ENCODE results near the gene DAGLA. TPM values are rescaled to one million over a fixed set of nuclear protein-coding genes. Genes with fewer than 3 reads are reported as not detected.

Gene DAGLA
- total and polyA plus RNA-seq, 2 experiments from 2014 or later: 2.1 to 6.3 TPM

- peaks cover 8% of the 10 kb centered on the region for H3K4me1 ChIP-seq (ENCODE audit: low read depth)
- no peaks in the 10 kb centered on the region for H3K36me3 ChIP-seq
- no peak overlapping the region for H3K27ac ChIP-seq
- no peak for DNase-seq (ENCODE audit: low read depth in 1 of 2, low spot score in 1 of 2)
- no peaks in the 10 kb centered on the region for H3K9me3 ChIP-seq (ENCODE audit: low read depth)
- H3K4me3 ChIP-seq: no peak overlapping the region
- H3K27me3 ChIP-seq: no peaks in the 10 kb centered on the region
- no peak for TF ChIP-seq CTCF (IDR thresholded peaks at IDR 0.05; ENCODE audit: low read depth, low read length)
These were observed 40.4 kb downstream of the DAGLA start for GRCh38 chr11:61720597-61720996.

- no peaks in the 10 kb centered on the region for H3K9me3 ChIP-seq (ENCODE audit: low read depth)
- no peak overlapping the region for H3K4me3 ChIP-seq
- no peak overlapping the region for H3K27ac ChIP-seq
- peaks cover 11% of the 10 kb centered on the region for H3K4me1 ChIP-seq (ENCODE audit: low read depth)
- no peak for TF ChIP-seq CTCF (IDR thresholded peaks at IDR 0.05; ENCODE audit: low read depth, low read length)
- no peaks in the 10 kb centered on the region for H3K27me3 ChIP-seq
- DNase-seq (ENCODE audit: low read depth in 1 of 2, low spot score in 1 of 2): no peak
- H3K36me3 ChIP-seq: no peaks in the 10 kb centered on the region
These were observed 44.2 kb downstream of the DAGLA start for GRCh38 chr11:61724437-61724836.

GRCh38 chr11:61725781-61726231 lies 45.6 kb downstream of the DAGLA start:
- TF ChIP-seq CTCF (IDR thresholded peaks at IDR 0.05; ENCODE audit: low read depth, low read length): no peak
- Histone ChIP-seq H3K9me3 (ENCODE audit: low read depth) (no peaks in the 10 kb centered on the region), H3K36me3 (no peaks in the 10 kb centered on the region), H3K4me3 (no peak overlapping the region), H3K4me1 (ENCODE audit: low read depth) (peaks cover 13% of the 10 kb centered on the region), H3K27me3 (no peaks in the 10 kb centered on the region), H3K27ac (no peak overlapping the region)
- DNase-seq (ENCODE audit: low read depth in 1 of 2, low spot score in 1 of 2): peak in 1 of 2 donors; percentile 18

GRCh38 chr11:61726775-61727174 lies 46.6 kb downstream of the DAGLA start:
- Histone ChIP-seq H3K27me3 (no peaks in the 10 kb centered on the region), H3K4me3 (no peak overlapping the region), H3K27ac (no peak overlapping the region), H3K9me3 (ENCODE audit: low read depth) (no peaks in the 10 kb centered on the region), H3K36me3 (no peaks in the 10 kb centered on the region), H3K4me1 (ENCODE audit: low read depth) (peaks cover 13% of the 10 kb centered on the region)
- TF ChIP-seq CTCF (IDR thresholded peaks at IDR 0.05; ENCODE audit: low read depth, low read length): no peak
- DNase-seq (ENCODE audit: low read depth in 1 of 2, low spot score in 1 of 2): no peak

GRCh38 chr11:61727401-61727811 lies 47.2 kb downstream of the DAGLA start:
- Histone ChIP-seq H3K4me3 (no peak overlapping the region), H3K27ac (no peak overlapping the region), H3K9me3 (ENCODE audit: low read depth) (no peaks in the 10 kb centered on the region), H3K27me3 (no peaks in the 10 kb centered on the region), H3K4me1 (ENCODE audit: low read depth) (peaks cover 13% of the 10 kb centered on the region), H3K36me3 (no peaks in the 10 kb centered on the region)
- DNase-seq (ENCODE audit: low read depth in 1 of 2, low spot score in 1 of 2): no peak
- no peak for TF ChIP-seq CTCF (IDR thresholded peaks at IDR 0.05; ENCODE audit: low read depth, low read length)
